ENCODE data around the gene MYOZ1.
"Not testable (repeated sequence)": the region's sequence is repeated elsewhere in the genome, so short reads cannot be mapped to it uniquely, and the experiment has no call there.

MYOZ1 gene

GRCh38 chr10:73641328-73642060 is at the start of gene MYOZ1:
Gene MYOZ1 (minus strand): TSS chr10:73641474. CDS start chr10:73640017, 1,457 bp downstream.
- DNase-seq = no peak

GRCh38 chr10:73690755-73691154 is 49.5 kb upstream of the MYOZ1 start:
- DNase-seq = not testable (repeated sequence)

- DNase-seq = not testable (repeated sequence)
These were observed 48.3 kb upstream of the MYOZ1 start for GRCh38 chr10:73689596-73689995.

GRCh38 chr10:73687641-73688040 is 46.4 kb upstream of the MYOZ1 start:
- not testable (repeated sequence) for DNase-seq

GRCh38 chr10:73674546-73674945 is 33.3 kb upstream of the MYOZ1 start:
- not testable (repeated sequence) for DNase-seq

- DNase-seq = not testable (repeated sequence)
These were observed 27.1 kb upstream of the MYOZ1 start for GRCh38 chr10:73668378-73668777.

GRCh38 chr10:73666153-73666809 is 25.0 kb upstream of the MYOZ1 start:
- not testable (repeated sequence) for DNase-seq

GRCh38 chr10:73665581-73665980 is 24.3 kb upstream of the MYOZ1 start:
- DNase-seq = not testable (repeated sequence)

GRCh38 chr10:73664156-73665040 is 23.1 kb upstream of the MYOZ1 start:
- DNase-seq = not testable (repeated sequence)

- not testable (repeated sequence) for DNase-seq
These were observed 22.3 kb upstream of the MYOZ1 start for GRCh38 chr10:73663621-73664020.

GRCh38 chr10:73662705-73663104 is 21.4 kb upstream of the MYOZ1 start:
- not testable (repeated sequence) for DNase-seq

GRCh38 chr10:73655990-73656298 is 14.7 kb upstream of the MYOZ1 start, which contains the start of gene SYNPO2L:
Gene SYNPO2L (minus strand): TSS chr10:73656029. CDS start chr10:73655922, 107 bp downstream.
- DNase-seq = no peak

- DNase-seq = no peak
These were observed 14.1 kb upstream of the MYOZ1 start for GRCh38 chr10:73655257-73655989.

GRCh38 chr10:73653701-73654100 is 12.4 kb upstream of the MYOZ1 start:
- DNase-seq = no peak

- no peak for DNase-seq
These were observed 11.9 kb upstream of the MYOZ1 start for GRCh38 chr10:73653195-73653594.

- no peak for DNase-seq
These were observed 9.5 kb upstream of the MYOZ1 start for GRCh38 chr10:73650537-73651331.

- DNase-seq = no peak
These were observed 8.7 kb upstream of the MYOZ1 start for GRCh38 chr10:73649876-73650536.

GRCh38 chr10:73648975-73649829 is 7.9 kb upstream of the MYOZ1 start:
- no peak for DNase-seq

- DNase-seq = no peak
These were observed 6.8 kb upstream of the MYOZ1 start for GRCh38 chr10:73647875-73648651.

Measured in AML-193 (cell line).